Sigmoid colon (tissue), 7 donors: ENCODE data around the gene ICE2. TPM values are rescaled to one million over a fixed set of nuclear protein-coding genes. Genes with fewer than 3 reads are reported as not detected.
A peak's percentile ranks its signal among the peaks of the same experiment; 100 is the strongest.

ENCODE experiments used
- DNase-seq: peaks from one replicate; pipeline ENCODE4 v3.0.0-alpha.2; 2019
- H3K27ac ChIP-seq, 4 donors: fragments of 200-600 bp; sonication (generic); one replicate each; pipeline ENCODE4 v1.5.1; 2016 to 2019; ENCODE audit warnings: mild to moderate bottlenecking in 1 of 4
- H3K27me3 ChIP-seq, 3 donors: fragments of 200-600 bp; sonication (generic); one replicate each; pipeline ENCODE4 v1.5.1; 2019; ENCODE audit warnings: mild to moderate bottlenecking in 1 of 3
- H3K36me3 ChIP-seq, 4 donors: fragments of 200-600 bp; sonication (generic); one replicate each; pipeline ENCODE4 v1.5.1; 2016 to 2019
- H3K4me1 ChIP-seq, 4 donors: fragments of 200-600 bp; sonication (generic); one replicate each; pipeline ENCODE4 v1.5.1; 2017 to 2019
- H3K4me3 ChIP-seq, 4 donors: fragments of 200-600 bp; sonication (generic); one replicate each; pipeline ENCODE4 v1.5.1; 2017 to 2019; ENCODE audit warnings: mild to moderate bottlenecking in 2 of 4, moderate library complexity in 1 of 4
- H3K9me3 ChIP-seq, 4 donors: fragments of 200-600 bp in 3 of 4; sonication (generic) in 3 of 4; one replicate each; pipeline versions ENCODE4 v1.5.1 to v1.6.1; 2013 to 2019
- EP300 ChIP-seq, 4 donors: sonication (generic); formaldehyde crosslinking; IDR thresholded peaks; one replicate each; pipeline ENCODE4 v1.6.1; 2017; ENCODE audit warnings: antibody characterized with exemption in 4 of 4
- POLR2A ChIP-seq, 2 donors: fragments of 450-650 bp; IDR thresholded peaks; one replicate each; pipeline ENCODE4 v1.6.1; 2016; ENCODE audit warnings: antibody characterized with exemption in 2 of 2, mild to moderate bottlenecking in 2 of 2, moderate library complexity in 2 of 2
- POLR2AphosphoS5 ChIP-seq, 4 donors: sonication (generic); formaldehyde crosslinking; IDR thresholded peaks; one replicate each; pipeline ENCODE4 v1.6.1; 2017; ENCODE audit warnings: antibody characterized with exemption in 4 of 4
- WGBS, 2 donors: extraction: QIAGEN DNeasy Blood & Tissue Kit; methylation state at CpG; one replicate each; pipeline ENCODE4 v1.1.7; 2013; 5-methylcytosine and 5-hydroxymethylcytosine counted together
- intact Hi-C: fragments of 100-400 bp; cut with DNase I; formaldehyde crosslinking; loops from one replicate; pipeline ENCODE4 v1.15.1; 2023
- polyA plus RNA-seq, 3 donors: library from polyadenylated mRNA; stranded (reverse); fragments of 200-250 nt; gene quantifications; one replicate each; pipeline ENCODE4 v1.2.3, GENCODE V29; 2013
- total RNA-seq, 4 donors: library from RNA; depleted of rRNA; stranded (reverse); fragments of >200 nt; gene quantifications; one replicate each; pipeline ENCODE4 v1.1.0, GENCODE V29; 2016
- TF ChIP-seq, protein P1 (sequence below), 4 experiments: fragments of 450-650 bp in 3 of 4; fragments of 200-600 bp in 1 of 4; IDR thresholded peaks; one replicate each; pipeline ENCODE4 v1.5.1; 2016 to 2019; ENCODE audit warnings: antibody characterized with exemption in 4 of 4, mild to moderate bottlenecking in 3 of 4, moderate library complexity in 2 of 4
- donor health status: healthy with polysubstance abuse.
- donor health status: Bipolar disorder and iron deficiency.
- donor health status: healthy.

The ICE2 gene
- total and polyA plus RNA-seq, 7 donors: 4.6 to 40.3 (median 30.0) TPM

DNA sequence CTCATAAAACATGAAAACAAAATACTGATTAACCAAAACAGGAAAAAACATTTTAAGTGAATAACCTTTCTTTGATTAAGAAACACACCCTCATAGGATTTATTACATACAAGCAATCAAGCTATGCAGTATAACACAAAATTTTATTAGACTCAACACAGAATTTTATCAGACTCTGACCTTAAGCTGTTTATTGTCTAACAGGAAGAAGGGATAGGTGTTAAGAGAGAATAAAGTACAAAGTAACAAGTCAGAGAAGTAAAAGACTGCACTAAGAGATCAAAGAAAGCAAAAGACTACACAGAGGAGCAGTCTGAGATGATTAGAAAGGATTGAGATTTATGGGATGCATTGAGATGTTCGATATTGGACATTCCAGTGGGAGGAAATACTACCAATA lies 37.6 kb downstream of the ICE2 start:
- DNase-seq: no peak
- H3K9me3 ChIP-seq: no peaks in the 10 kb centered on the region
- H3K27ac ChIP-seq: no peak overlapping the region
- TF ChIP-seq, protein P1, sequence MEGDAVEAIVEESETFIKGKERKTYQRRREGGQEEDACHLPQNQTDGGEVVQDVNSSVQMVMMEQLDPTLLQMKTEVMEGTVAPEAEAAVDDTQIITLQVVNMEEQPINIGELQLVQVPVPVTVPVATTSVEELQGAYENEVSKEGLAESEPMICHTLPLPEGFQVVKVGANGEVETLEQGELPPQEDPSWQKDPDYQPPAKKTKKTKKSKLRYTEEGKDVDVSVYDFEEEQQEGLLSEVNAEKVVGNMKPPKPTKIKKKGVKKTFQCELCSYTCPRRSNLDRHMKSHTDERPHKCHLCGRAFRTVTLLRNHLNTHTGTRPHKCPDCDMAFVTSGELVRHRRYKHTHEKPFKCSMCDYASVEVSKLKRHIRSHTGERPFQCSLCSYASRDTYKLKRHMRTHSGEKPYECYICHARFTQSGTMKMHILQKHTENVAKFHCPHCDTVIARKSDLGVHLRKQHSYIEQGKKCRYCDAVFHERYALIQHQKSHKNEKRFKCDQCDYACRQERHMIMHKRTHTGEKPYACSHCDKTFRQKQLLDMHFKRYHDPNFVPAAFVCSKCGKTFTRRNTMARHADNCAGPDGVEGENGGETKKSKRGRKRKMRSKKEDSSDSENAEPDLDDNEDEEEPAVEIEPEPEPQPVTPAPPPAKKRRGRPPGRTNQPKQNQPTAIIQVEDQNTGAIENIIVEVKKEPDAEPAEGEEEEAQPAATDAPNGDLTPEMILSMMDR (IDR thresholded peaks at IDR 0.05): no peak
- no peak for TF ChIP-seq POLR2AphosphoS5 (IDR thresholded peaks at IDR 0.05)
- TF ChIP-seq EP300 (IDR thresholded peaks at IDR 0.05): no peak
- TF ChIP-seq POLR2A (IDR thresholded peaks at IDR 0.05): no peak
- peaks cover 0 to 48% (median 9%) of the 10 kb centered on the region in 4 donors for H3K36me3 ChIP-seq
- no peaks in the 10 kb centered on the region for H3K4me1 ChIP-seq
- no peaks in the 10 kb centered on the region for H3K27me3 ChIP-seq
- intact Hi-C loops: no loop called here
- H3K4me3 ChIP-seq: no peak overlapping the region
- 11 to 64% methylated on average over 1 of the region's 1 CpG for WGBS, 2 donors

DNA sequence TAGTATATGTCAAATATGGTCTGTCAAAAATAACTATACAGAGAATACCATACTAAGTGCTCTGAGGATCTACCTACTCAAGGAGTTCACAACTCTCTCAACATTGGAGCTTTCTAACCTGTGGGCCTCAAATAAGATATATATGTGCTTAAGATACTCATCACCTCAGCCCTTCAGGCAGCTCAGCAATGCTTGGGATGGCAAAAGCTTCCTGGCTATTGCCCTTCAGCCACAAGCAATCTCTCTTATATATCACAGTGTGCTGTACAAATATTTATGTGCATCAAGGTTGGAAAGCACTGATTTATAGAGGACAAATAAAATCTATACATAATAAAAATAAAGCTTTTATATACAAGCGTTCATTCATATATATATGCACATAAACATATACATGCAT lies 40.3 kb downstream of the ICE2 start:
- H3K4me1 ChIP-seq: no peaks in the 10 kb centered on the region
- TF ChIP-seq EP300 (IDR thresholded peaks at IDR 0.05) (no peak), POLR2AphosphoS5 (IDR thresholded peaks at IDR 0.05) (no peak), POLR2A (IDR thresholded peaks at IDR 0.05) (no peak)
- TF ChIP-seq, protein P1 (IDR thresholded peaks at IDR 0.05): no peak
- no peak for DNase-seq
- intact Hi-C loops: no loop called here
- no peaks in the 10 kb centered on the region for H3K9me3 ChIP-seq
- WGBS, 2 donors: 80 to 93% methylated on average over 1 of the region's 1 CpG
- H3K36me3 ChIP-seq: peaks cover 0 to 72% (median 15%) of the 10 kb centered on the region in 4 donors
- no peak overlapping the region for H3K27ac ChIP-seq
- H3K4me3 ChIP-seq: no peak overlapping the region
- H3K27me3 ChIP-seq: no peaks in the 10 kb centered on the region

DNA sequence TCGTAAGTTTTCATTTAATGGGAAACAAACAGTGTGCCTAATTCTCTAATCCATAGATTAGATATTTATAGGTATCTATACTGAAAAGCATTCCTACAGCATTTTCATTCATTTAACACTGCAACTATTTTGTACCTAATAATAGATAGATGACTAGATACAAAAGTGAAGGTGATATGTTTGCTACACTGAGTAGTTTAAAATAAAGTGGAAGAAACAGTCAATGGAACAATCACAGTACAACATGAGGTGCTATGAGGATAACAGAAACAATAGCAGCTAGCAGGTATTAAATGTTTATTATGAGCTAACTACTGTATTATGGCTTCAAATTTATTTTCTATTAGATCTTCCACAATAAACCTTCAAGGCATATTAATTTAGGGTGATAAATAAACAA lies 50.0 kb downstream of the ICE2 start:
- H3K4me3 ChIP-seq: no peak overlapping the region
- H3K36me3 ChIP-seq: peaks cover 0 to 38% (median 0%) of the 10 kb centered on the region in 4 donors
- no peak for TF ChIP-seq POLR2A (IDR thresholded peaks at IDR 0.05)
- TF ChIP-seq, protein P1 (IDR thresholded peaks at IDR 0.05): no peak
- TF ChIP-seq POLR2AphosphoS5 (IDR thresholded peaks at IDR 0.05): no peak
- TF ChIP-seq EP300 (IDR thresholded peaks at IDR 0.05): no peak
- peaks cover 0 to 22% (median 8%) of the 10 kb centered on the region in 4 donors for H3K4me1 ChIP-seq
- 96% methylated on average over 1 of the region's 1 CpG for WGBS, 2 donors
- intact Hi-C loops: no loop called here
- H3K27ac ChIP-seq: no peak overlapping the region
- no peaks in the 10 kb centered on the region for H3K9me3 ChIP-seq
- DNase-seq: no peak
- H3K27me3 ChIP-seq: no peaks in the 10 kb centered on the region

DNA sequence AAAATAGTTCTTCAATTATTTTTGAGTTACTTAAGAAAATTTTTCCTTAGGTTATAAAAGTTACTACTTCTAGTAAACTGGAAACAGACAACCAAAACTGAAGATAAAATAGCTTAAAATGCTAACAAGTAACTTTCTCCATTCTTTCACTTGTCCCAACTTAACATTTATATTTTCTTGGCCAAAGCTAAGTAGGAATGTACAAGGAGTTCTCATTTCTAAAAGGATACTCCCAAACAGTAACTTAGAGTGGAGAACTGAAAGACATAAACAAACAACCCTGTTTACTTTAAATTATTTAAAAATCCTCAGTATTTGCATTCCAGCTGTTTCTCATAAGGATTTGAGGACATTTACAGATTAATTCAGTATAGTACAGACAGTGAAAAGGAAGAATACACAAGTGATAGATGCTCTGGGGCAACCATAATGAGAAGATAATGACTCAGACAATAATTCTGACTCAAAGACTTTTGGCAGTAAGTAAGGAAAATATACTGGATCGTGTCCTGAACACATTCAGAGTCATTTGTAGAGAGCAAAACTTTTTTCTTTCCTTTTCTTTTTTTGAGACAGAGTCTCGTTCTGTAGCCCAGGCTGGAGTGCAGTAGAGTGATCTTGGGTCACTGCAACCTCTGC lies 52.0 kb downstream of the ICE2 start:
- peak overlapping the region; percentile 20 to 62 (median 46) for H3K27ac ChIP-seq
- DNase-seq: no peak
- intact Hi-C loops: no loop called here
- H3K4me1 ChIP-seq: peaks cover 0 to 22% (median 14%) of the 10 kb centered on the region in 4 donors
- H3K36me3 ChIP-seq: peaks cover 0 to 41% (median 0%) of the 10 kb centered on the region in 4 donors
- no peak overlapping the region for H3K4me3 ChIP-seq
- WGBS, 2 donors: 69 to 75% methylated on average over 2 of the region's 2 CpGs
- no peaks in the 10 kb centered on the region for H3K9me3 ChIP-seq
- no peaks in the 10 kb centered on the region for H3K27me3 ChIP-seq
- TF ChIP-seq, protein P1 (IDR thresholded peaks at IDR 0.05): no peak
- TF ChIP-seq POLR2AphosphoS5 (IDR thresholded peaks at IDR 0.05) (peak in 1 of 4 donors; percentile 23), POLR2A (IDR thresholded peaks at IDR 0.05) (no peak), EP300 (IDR thresholded peaks at IDR 0.05) (no peak)
